GM21576 (cell line): ENCODE measurements around the gene GIMAP2.

Source experiments
- ATAC-seq: cut with Tn5 transposase; IDR thresholded peaks from one replicate; pipeline ENCODE4 v1.9.1; 2021; ENCODE audit warnings: mild to moderate bottlenecking, moderate library complexity; ENCODE audit not compliant: unreplicated experiment

GIMAP2 gene

GRCh38 chr7:150732786-150733481 is 47.4 kb downstream of the GIMAP2 start:
- no peak for ATAC-seq

GRCh38 chr7:150733482-150734095 is 48.1 kb downstream of the GIMAP2 start:
- no peak for ATAC-seq

- no peak for ATAC-seq
These were observed 48.7 kb downstream of the GIMAP2 start for GRCh38 chr7:150734254-150734653.

- ATAC-seq, result no peak
These were observed 50.3 kb downstream of the GIMAP2 start for GRCh38 chr7:150735596-150736358.

- ATAC-seq, result no peak
These were observed 51.4 kb downstream of the GIMAP2 start for GRCh38 chr7:150736864-150737263.

- ATAC-seq, result peak; percentile 81
These were observed 52.0 kb downstream of the GIMAP2 start, which contains the start of gene GIMAP5 for GRCh38 chr7:150737265-150738055. Gene GIMAP5, plus strand, starts transcription at chr7:150737418. Its CDS starts 3,467 bp downstream, at chr7:150740885.

- no peak for ATAC-seq
These were observed 52.6 kb downstream of the GIMAP2 start for GRCh38 chr7:150738092-150738491.

GRCh38 chr7:150738591-150739001 is 53.1 kb downstream of the GIMAP2 start:
- ATAC-seq, result no peak

GRCh38 chr7:150739033-150739432 is 53.5 kb downstream of the GIMAP2 start:
- no peak for ATAC-seq

- no peak for ATAC-seq
These were observed 54.5 kb downstream of the GIMAP2 start for GRCh38 chr7:150740053-150740452.

GRCh38 chr7:150742286-150742968 is 56.9 kb downstream of the GIMAP2 start:
- no peak for ATAC-seq
